Stromal cell of bone marrow (primary cell): Measurements from ENCODE around the gene ITGA7.

Source experiments
- DNase-seq: peaks from one replicate; pipeline ENCODE4 v3.0.0-alpha.2; 2012; ENCODE audit warnings: low read depth

ITGA7 gene

GRCh38 chr12:55718624-55719275, 11.0 kb upstream of the ITGA7 start:
- peak; percentile 61 for DNase-seq

- no peak for DNase-seq
Observed at GRCh38 chr12:55718015-55718414, 10.3 kb upstream of the ITGA7 start.

- DNase-seq = no peak
Observed at GRCh38 chr12:55717011-55718007, 9.6 kb upstream of the ITGA7 start.

- DNase-seq = no peak
Observed at GRCh38 chr12:55716582-55716957, 8.9 kb upstream of the ITGA7 start.

DNA sequence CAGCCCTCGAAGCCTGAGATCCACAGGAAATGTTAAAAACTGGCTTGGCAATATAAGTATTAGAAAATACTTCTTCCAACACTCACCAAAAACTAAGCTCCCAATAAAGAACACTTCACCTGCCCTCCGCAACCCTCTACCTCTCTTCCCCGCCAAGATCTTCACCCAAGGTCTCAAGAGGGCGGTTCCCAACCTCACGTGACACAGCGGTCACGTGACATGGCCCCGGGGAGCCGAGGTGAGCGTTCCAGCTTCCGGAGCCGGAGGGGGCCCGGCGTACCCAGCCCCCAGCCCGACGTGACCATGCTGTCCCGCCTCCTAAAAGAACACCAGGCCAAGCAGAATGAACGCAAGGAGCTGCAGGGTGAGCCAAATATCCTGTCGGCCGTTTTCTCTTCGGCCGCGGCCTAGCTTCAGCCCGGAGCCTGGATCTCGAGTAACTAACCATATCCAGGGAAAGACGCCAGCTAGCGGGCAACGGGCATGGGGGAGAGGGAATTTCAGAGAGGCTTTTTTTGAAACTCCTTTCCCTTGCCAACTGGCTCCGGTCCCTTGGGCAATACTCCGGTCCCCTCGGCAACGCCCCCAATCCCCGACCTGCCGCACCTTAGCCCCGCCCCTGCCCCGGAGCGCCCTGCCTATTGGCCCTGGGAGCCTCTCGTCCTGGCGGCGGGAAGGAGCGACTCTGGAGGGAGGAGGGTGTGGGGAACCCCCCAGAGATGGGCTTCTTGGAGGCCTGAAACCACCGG, 8.3 kb upstream of the ITGA7 start, which contains the start of gene BLOC1S1:
TSS of gene BLOC1S1 (plus strand) at position 214 of the 749 bp plus-strand sequence. CDS start at position 220, 6 bp downstream.
- peak; percentile 76 for DNase-seq

DNA sequence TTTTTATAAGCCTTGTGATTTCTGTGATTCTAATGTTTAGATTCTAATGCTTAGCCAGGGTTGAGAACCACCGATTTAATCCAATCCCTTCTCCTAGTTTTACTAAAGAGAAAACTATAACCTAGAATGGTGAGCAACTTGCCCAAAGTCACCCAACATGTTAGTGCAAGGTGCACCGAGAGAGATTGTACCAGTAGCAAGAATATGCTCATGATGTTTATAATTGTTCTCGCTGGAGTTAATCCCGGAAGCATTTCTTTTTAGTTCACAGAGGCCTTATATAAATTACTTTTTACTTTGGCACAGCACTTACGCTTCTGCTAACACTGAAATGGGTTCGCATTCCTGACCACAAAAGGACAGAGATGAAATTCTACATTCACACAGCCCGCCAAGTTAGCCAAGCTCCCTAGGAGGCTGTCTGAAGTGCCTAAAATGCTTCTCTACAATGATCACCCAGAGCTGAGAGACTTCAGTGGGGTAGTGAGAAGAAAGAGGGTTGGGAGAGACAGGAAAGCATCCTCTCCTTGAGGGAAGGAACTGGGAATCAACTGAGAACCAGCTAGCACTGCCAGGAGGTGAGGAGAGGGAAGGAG, 7.6 kb upstream of the ITGA7 start:
- no peak for DNase-seq

DNA sequence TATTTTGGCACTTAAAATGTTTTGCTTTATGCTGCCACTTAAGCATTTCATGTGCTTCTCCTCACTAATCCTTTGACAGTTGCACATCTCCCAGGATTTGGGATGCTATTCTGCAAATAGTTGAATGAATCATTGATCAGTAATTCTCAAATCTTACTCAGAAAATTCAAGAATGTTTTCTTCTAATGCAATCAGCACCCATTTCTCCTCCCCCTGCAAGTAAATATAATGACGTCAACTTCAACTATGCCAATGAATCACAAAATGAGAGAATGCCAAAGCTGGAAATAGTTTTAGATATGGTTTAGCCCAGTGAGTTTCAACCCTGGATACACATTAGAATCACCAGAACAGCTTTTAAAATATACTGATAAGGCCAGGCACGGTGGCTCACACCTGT, 6.0 kb upstream of the ITGA7 start:
- DNase-seq = peak; percentile 86

- no peak for DNase-seq
Observed at GRCh38 chr12:55712700-55713415, 5.2 kb upstream of the ITGA7 start.

DNA sequence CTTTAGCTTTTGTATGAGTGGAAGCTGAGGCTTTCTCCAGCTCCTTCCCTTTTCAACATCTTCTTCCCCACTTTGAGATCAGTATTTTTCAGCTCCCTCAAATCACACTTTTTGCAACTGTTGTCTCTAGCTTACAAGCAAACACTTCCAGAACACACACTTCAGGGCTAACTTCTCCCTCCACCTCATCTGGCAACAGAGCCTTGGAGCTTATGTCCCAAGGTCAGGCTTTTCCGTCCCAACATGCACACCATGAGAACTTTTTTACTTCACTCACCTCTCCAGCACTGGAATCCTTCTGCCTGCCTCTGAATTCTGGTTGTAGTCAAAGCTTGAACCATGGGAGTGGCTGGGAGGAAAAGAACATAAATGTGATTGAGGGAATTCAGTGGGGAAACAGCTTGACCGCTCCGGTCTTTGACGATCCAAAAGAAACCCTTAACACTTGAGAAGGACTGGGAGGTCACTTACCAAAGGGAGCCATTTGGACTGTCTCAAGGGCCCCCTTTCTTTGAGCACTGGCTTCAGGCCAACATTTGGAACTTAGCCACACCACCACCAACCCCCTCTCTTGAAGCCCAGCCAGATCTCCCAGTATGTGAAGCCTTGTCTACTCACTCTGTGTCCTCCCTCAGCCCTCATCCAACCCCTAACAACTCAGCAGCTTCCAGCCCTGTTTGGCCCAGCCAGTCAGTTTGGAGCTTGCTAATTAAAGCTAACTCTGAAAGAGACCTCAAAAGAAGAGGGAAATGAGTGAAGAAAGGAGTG, 4.3 kb upstream of the ITGA7 start:
- no peak for DNase-seq

GRCh38 chr12:55708695-55709233, 1.1 kb upstream of the ITGA7 start:
- DNase-seq = no peak

GRCh38 chr12:55707219-55707671, 459 bp downstream of the ITGA7 start:
- no peak for DNase-seq

DNA sequence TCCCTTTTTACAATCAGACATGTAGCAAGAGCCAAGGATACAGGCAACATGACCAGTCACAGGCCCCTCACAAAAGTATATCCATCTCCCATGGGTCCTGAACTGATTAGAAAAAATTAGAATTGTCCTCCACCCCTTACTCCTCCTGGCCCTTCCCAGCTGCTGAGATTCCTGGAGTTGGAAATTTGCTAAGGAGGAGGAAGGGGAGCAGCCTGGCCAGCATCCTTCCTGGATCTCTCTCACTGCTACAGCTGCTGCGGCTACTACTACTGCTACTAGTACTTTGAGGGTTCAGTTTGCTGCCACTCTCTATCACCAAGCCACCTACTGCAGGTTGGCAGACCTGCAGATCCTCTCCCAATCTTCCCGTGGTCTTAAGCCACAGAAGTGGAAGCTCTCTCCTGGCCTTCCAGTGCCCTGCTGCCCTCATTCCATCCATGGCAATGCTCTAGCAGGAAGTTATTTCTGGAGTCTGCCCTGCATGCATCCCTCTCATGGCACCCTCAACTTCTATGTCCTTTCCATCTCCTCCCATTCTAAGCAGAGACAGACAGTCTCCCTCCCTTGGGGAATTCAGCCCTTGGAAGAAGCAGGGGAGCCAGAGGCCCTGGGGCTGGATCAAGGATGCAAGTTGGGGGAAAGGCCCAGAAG, 1.0 kb downstream of the ITGA7 start:
- DNase-seq = no peak

GRCh38 chr12:55705782-55706402, 1.8 kb downstream of the ITGA7 start:
- DNase-seq = no peak

DNA sequence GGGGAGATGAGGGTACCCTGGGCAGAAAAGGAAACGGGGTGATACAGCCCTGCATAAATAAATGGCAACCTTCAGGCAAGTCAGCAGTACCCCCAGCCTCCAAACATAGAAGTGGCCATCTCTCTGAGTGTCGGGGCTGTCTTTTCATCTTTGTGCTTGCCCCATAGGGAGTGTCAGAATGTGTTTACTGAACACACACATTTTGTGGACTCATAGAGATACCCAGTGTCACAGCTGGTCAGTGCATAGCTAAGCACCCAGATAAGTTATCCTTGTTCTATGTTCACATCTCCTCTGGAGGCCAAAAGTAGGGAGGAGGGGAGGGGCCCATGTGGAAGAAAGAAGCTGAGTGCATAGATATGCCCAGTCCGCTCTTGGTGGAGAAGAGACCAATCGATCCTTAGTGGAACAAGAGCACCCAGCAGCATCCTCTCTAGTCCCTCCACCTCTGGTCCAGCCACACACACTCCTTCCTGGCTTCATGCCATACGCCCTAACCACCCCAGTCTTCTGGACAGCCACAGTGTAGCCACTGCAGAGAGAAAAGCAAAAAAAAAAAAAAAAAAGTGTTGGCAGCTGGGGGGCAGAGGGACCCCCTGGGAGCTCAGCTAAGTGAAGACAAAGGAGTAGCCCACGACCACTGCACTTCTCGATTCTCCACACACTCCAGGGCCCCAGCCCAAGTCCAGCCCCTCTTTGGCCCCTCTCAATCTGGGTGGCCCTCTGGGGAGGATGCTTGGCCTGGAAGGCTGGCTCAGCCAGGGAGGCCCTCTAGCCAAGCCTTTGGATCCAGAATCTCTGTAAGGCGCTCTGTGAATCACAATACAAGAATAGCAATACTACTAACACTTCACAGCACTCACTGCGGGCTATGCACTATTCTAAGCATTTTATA, 2.6 kb downstream of the ITGA7 start:
- DNase-seq = no peak

- no peak for DNase-seq
Observed at GRCh38 chr12:55703901-55704761, 3.6 kb downstream of the ITGA7 start.

GRCh38 chr12:55703288-55703687, 4.4 kb downstream of the ITGA7 start:
- no peak for DNase-seq

DNA sequence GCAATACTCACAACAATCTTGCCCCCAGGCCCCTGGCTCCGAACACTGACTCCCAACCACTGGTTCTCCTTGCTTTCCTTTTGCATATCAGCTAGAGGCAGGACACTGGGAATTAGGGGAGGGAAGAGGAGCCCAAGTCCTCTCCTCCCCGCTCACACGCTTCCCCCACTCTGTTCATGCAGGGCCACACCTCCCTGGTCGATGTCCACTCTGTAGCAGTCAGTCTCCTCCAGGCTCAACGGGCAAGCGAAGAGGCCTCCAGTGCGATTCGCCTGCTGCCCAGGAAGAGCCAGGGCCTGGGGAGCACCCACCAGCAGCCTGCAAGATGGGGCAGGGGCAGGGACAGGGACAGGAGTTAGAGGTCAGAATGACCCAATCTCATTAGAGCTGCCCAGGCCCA, 4.8 kb downstream of the ITGA7 start:
- DNase-seq = no peak
